ENCODE data around the gene ATP6V1G3.
"Not testable (repeated sequence)": the region's sequence is repeated elsewhere in the genome, so short reads cannot be mapped to it uniquely, and the experiment has no call there.

ATP6V1G3 gene

GRCh38 chr1:198477354-198477753 is 63.1 kb downstream of the ATP6V1G3 start:
- not testable (repeated sequence) for H3K4me3 ChIP-seq (ENCODE audit: low read length in 2 of 2); H2BK12ac ChIP-seq (ENCODE audit: low read length); H3K4ac ChIP-seq (ENCODE audit: low read length); H2BK5ac ChIP-seq (ENCODE audit: low read length); H2BK120ac ChIP-seq (ENCODE audit: low read depth, low read length); H3K27ac ChIP-seq (replicated peaks; ENCODE audit: low read length); H3K4me2 ChIP-seq (ENCODE audit: insufficient read depth, low read length, poor library complexity, severe bottlenecking); H2BK15ac ChIP-seq (ENCODE audit: low read length); H4K91ac ChIP-seq (ENCODE audit: low read depth, low read length, poor library complexity); H2AFZ ChIP-seq (ENCODE audit: low read length); H3K9ac ChIP-seq (ENCODE audit: low read depth, low read length, poor library complexity); H3K36me3 ChIP-seq (replicated peaks in 1 of 2; ENCODE audit: control insufficient read depth in 2 of 2, insufficient read depth in 2 of 2, low read length in 2 of 2); H3K14ac ChIP-seq (ENCODE audit: low read length); H3K18ac ChIP-seq (ENCODE audit: low read length); H2AK5ac ChIP-seq (ENCODE audit: low read depth, low read length); H3K79me1 ChIP-seq (ENCODE audit: low read depth, low read length); DNase-seq (ENCODE audit: low spot score); H3K23ac ChIP-seq (ENCODE audit: low read depth, low read length, poor library complexity); H3K9me3 ChIP-seq (replicated peaks in 1 of 2; ENCODE audit: control insufficient read depth in 2 of 2, insufficient read depth in 1 of 2, low read depth in 1 of 2, low read length in 2 of 2); H3K4me1 ChIP-seq (ENCODE audit: control insufficient read depth in 2 of 2, insufficient read depth in 1 of 2, low read depth in 1 of 2, low read length in 2 of 2); H4K8ac ChIP-seq (ENCODE audit: low read depth, low read length); H3K27me3 ChIP-seq (ENCODE audit: control insufficient read depth in 3 of 3, insufficient read depth in 3 of 3, low read depth in 1 of 3, low read length in 3 of 3)
